PC-9 (cell line): ENCODE data around the gene DAAM1.

Source experiments
- CTCF ChIP-seq: fragments of 200-600 bp; sonication (generic); conservative IDR thresholded peaks from 2 replicates; pipeline ENCODE4 v1.6.1; 2017; ENCODE audit warnings: mixed run types, antibody characterized with exemption, mild to moderate bottlenecking, moderate library complexity
- EZH2 ChIP-seq: fragments of 200-600 bp; sonication (generic); IDR thresholded peaks from 2 replicates; pipeline ENCODE4 v1.8.0; 2017; ENCODE audit warnings: antibody characterized with exemption, low read depth

DNA sequence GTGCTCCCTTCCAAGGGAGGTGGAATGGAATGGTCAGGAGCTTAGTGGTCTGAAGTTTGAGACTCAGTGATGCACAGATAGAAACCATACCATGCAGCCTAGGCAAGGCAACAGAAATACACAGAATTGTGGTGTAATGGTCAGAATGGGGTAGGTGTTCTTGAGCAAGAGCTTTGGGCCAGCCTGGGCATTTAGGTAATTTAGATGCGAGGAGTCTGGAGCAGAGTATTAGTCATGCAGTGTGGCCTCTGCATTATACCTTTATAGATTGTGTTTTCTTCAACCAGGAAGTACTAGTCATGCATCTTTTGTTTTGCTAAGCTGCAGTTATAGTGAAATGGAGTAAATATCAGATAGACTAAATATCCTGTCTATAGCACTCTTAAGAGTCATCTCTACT, 118.3 kb downstream of the DAAM1 start:
- TF ChIP-seq CTCF (no peak), EZH2 (no peak)
